ENCODE results near the gene TBC1D2. TPM values are rescaled to one million over a fixed set of nuclear protein-coding genes. Genes with fewer than 3 reads are reported as not detected.

Gene TBC1D2
- total and polyA plus RNA-seq, 2 donors (not counting 3 experiments of a cell fraction or from before 2014, with no cell fraction given), result 3.4 to 4.5 TPM

GRCh38 chr9:98302150-98302549, 46.7 kb upstream of the TBC1D2 start:
- H2AFZ ChIP-seq (ENCODE audit: low read depth, low read length), result no peak overlapping the region
- no peak overlapping the region for H3K9ac ChIP-seq (replicated peaks; ENCODE audit: extremely low read depth, insufficient read depth, low read length)
- no peak overlapping the region for H3K4me3 ChIP-seq (replicated peaks in 1 of 3; ENCODE audit: insufficient read depth in 1 of 3, low read depth in 1 of 3, low read length in 3 of 3)
- intact Hi-C loops (cut with micrococcal nuclease), result no loop called here
- CTCF ChIA-PET, result no interaction called here
- dilution Hi-C loops (cut with MboI; ENCODE audit: extremely low pct_ligation_motif_present, low sequenced_read_pairs), result no loop called here
- no peaks in the 10 kb centered on the region for H4K20me1 ChIP-seq (replicated peaks; ENCODE audit: control insufficient read depth, extremely low read depth, insufficient read depth, low read length)
- DNase-seq (ENCODE audit: low read depth, low spot score) (no peak), FAIRE-seq (no peak)
- H3K27ac ChIP-seq (ENCODE audit: insufficient read depth, low read depth, low read length), result no peak overlapping the region
- peaks cover 6% of the 10 kb centered on the region for H3K4me1 ChIP-seq (ENCODE audit: control insufficient read depth, extremely low read depth, insufficient read depth, low read length)
- H3K36me3 ChIP-seq (ENCODE audit: control insufficient read depth in 2 of 2, extremely low read depth in 1 of 2, insufficient read depth in 2 of 2, low read length in 2 of 2), result no peaks in the 10 kb centered on the region
- no peaks in the 10 kb centered on the region for H3K9me1 ChIP-seq (replicated peaks; ENCODE audit: control insufficient read depth, extremely low read depth, insufficient read depth, low read length)
- H3K9me3 ChIP-seq (replicated peaks; ENCODE audit: control insufficient read depth, insufficient read depth, low read length), result no peaks in the 10 kb centered on the region
- no peak for TF ChIP-seq JUN (IDR thresholded peaks at IDR 0.05; ENCODE audit: borderline replicate concordance, insufficient read depth, insufficient read length, low read depth)
- TF ChIP-seq POLR2AphosphoS5 (IDR thresholded peaks at IDR 0.05; ENCODE audit: insufficient read depth, low read depth, low read length), result no peak
- TF ChIP-seq FOS (IDR thresholded peaks at IDR 0.05; ENCODE audit: borderline replicate concordance, insufficient read depth, low read length), result no peak
- TF ChIP-seq POLR2A (IDR thresholded peaks at IDR 0.05; ENCODE audit: low read depth, low read length), result no peak
- TF ChIP-seq EZH2 (IDR thresholded peaks at IDR 0.05; ENCODE audit: borderline replicate concordance, low read depth, low read length, severe bottlenecking), result no peak
- no peak for TF ChIP-seq MYC (IDR thresholded peaks at IDR 0.05; ENCODE audit: low read depth, low read length)
- TF ChIP-seq GATA2 (IDR thresholded peaks at IDR 0.05; ENCODE audit: insufficient read depth, insufficient read length, low read depth, low read length), result no peak
- TF ChIP-seq CTCF (IDR thresholded peaks at IDR 0.05; ENCODE audit: extremely low read depth in 1 of 2, insufficient read depth in 1 of 2, low read depth in 1 of 2, low read length in 2 of 2), result no peak
- no peaks in the 10 kb centered on the region for H3K27me3 ChIP-seq (ENCODE audit: control insufficient read depth in 2 of 2, insufficient read depth in 2 of 2, low read length in 2 of 2)
- H3K4me2 ChIP-seq (ENCODE audit: insufficient read depth, low read length), result no peak overlapping the region
- no peaks in the 10 kb centered on the region for H3K79me2 ChIP-seq (ENCODE audit: control insufficient read depth, insufficient read depth, low read length)
- POLR2A ChIA-PET, result no interaction called here
- BruUV-seq (replicated peaks), result no TSS peak

Data from endothelial cell of umbilical vein (primary cell).